ENCODE data around the gene NDUFC1.
A peak's percentile ranks its signal among the peaks of the same experiment; 100 is the strongest.
"Not testable (repeated sequence)": the region's sequence is repeated elsewhere in the genome, so short reads cannot be mapped to it uniquely, and the experiment has no call there.

NDUFC1 gene

GRCh38 chr4:139301821-139302611 lies at the start of gene NDUFC1:
Gene NDUFC1 (minus strand): TSS chr4:139302477. CDS start chr4:139295798, 6,679 bp downstream.
- peak; percentile 21 for DNase-seq

DNA sequence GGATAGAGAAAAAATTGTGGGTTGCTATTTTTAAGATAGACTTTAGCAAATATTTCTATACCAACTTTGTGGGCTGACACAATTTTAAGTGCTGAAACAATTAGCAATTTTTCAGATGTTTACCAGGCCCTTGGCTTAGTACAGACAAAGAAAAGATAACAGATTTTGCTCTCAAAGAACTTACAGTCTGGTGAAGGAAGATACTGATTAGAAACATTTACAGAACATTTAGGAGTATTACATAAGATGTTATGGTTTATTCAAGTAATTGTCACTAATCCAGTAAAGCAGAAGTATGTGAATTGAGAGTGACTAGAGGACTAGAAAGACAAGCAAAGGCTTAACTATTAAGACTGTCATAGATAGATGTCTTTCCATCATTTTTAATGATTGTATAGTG lies 35.3 kb upstream of the NDUFC1 start:
- no peak for DNase-seq

DNA sequence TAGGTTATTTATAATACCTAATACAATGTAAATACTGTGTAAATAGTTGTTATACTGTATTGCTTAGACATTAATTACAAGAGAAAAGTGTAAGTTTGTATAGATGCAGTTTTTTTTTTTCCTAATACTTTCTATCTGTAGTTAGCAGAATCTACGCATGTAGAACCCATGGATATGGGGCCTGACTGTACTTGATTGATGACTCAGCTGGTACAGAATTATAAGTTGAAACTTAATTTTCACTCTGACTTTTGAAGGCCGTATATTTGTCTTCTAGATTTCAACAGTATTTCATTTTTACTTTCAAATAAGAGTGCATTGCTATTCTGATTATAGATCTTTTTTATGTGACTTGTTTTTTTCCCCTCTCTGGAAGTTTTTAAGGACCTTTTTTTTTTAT lies 30.8 kb upstream of the NDUFC1 start:
- DNase-seq: no peak

GRCh38 chr4:139331185-139331584 lies 28.9 kb upstream of the NDUFC1 start:
- no peak for DNase-seq

GRCh38 chr4:139330283-139330682 lies 28.0 kb upstream of the NDUFC1 start:
- no peak for DNase-seq

DNA sequence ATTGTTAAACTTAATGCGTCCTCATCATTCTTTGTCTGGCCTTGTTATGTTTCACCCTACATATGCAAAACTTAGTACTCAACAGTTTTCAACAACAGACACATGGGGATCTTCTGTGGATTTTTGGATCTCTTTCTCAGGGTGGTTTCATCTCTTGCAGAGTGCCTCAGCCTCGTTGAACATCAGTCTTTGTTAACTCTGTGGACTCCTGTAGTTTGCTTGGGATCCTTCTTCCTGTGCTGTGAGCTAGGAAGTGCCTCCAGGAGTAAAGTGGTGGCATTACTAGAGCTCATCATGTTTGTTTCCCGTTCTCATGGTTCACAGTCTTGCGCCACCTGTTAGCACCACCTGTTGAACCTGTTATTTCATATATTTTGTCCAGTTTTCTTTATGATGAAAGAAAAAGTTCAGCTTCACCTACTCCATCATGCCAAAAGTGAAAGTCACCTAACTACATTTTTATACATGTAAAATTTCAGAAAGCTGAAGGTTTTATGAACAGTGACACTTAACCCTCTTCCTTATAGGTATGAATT lies 27.5 kb upstream of the NDUFC1 start:
- DNase-seq: no peak

DNA sequence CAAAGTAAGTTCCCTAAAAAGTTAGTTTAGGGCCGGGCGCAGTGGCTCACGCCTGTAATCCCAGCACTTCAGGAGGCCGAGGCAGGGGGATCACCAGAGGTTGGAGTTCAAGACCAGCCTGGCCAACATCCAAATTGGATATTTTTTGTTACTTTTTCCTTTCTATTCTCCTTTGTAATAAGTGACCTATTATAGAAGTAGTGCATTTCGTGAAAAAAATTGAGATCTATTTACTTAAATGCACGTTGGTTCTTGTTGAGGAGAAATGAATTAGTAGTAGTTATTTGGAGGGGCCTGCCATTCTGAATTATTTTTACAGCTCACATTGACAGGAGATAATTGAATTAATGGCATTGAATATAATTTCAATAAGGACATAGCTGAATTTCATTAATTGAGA lies 22.3 kb upstream of the NDUFC1 start:
- no peak for DNase-seq

DNA sequence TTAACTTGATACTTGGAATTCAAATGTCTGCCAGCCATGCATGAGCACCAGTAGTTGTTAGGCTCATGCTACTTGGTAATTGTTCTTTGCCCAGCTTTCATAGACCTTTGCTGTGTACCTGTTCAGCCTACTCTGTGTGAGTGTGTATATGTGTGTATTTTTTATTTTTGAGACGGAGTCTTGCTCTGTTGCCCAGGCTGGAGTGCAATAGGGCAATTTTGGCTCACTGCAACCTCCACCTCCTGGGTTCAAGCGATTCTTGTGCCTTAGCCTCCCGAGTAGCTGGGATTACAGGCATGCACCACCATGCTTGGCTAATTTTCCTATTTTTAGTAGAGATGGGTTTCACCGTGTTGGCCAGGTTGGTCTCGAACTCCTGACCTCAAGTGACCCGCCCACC lies 20.3 kb upstream of the NDUFC1 start:
- not testable (repeated sequence) for DNase-seq

GRCh38 chr4:139322070-139322469 lies 19.8 kb upstream of the NDUFC1 start:
- DNase-seq: not testable (repeated sequence)

GRCh38 chr4:139319571-139319970 lies 17.3 kb upstream of the NDUFC1 start:
- no peak for DNase-seq

- no peak for DNase-seq
These were observed 15.4 kb upstream of the NDUFC1 start for GRCh38 chr4:139317635-139318034.

GRCh38 chr4:139316733-139317132 lies 14.5 kb upstream of the NDUFC1 start:
- DNase-seq: no peak

GRCh38 chr4:139315221-139315675 lies 13.0 kb upstream of the NDUFC1 start:
- no peak for DNase-seq

DNA sequence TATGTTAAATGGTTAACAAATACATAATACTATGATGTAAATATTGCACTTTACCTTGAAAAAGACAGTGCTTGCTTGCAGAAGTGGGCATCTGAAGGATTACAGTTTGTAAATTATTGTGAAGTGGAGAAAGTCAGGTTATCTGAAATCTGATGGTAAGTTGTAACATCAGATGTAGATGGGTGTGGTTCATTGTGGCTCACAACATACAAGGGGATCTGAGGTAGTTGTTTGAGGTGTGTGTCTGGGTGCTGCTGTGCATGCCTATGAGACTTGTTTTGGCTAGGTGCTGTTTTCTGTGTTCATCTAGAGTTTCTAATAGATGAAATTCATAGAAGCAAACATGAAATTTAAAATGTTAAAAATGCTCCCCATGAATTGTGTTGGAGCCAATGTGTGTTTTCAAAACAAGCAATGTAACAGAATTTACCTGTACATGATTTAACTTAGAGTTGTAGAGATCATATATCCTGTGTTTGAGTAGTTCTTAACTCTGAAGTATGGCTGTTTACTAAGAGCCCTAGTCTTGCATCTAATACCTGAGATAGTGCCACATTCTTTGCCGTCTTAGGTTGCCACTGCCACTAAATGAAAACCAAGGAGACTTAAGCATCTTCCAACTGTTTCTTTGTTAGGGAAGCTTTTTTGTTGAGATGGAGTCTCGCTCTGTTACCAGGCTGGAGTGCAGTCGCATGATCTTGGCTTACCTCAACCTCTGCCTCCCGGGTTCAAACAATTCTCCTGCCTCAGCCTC lies 11.9 kb upstream of the NDUFC1 start:
- no peak for DNase-seq

GRCh38 chr4:139313414-139313813 lies 11.1 kb upstream of the NDUFC1 start:
- not testable (repeated sequence) for DNase-seq

DNA sequence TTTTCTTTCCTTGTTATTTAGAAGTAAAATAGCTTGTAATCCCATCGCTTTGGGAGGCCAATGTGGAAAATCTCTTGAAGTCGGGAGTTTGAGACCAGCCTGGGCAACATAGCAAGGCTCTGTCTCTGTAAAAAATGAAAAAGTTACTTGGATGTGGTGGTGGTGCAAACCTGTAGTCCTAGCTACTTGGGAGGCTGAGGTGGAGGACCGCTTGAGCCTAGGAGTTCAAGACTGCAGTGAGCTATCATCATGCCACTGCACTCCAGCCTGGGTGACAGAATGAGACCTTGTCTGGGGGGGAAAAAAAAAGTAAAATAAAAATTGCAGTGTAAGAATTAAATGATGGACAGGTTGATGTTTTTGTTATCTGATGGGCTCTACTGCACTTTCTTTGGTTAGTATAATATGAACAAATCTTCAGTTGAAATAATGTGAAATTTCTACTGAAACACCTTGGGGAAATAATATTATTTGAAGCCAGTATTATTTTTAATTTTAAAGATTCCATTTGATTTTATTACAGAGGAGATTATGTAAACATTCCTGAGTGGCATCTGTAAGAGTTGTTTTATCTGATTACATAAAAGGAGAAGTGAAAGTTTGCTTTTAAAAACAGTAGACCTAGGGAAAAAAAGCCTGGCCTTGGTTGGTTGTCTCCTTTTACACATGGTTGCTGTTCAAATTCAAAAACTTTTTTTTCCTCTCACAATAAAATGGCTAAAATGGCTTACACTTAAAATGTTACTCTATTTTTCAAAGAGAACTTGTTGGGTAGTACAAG lies 10.5 kb upstream of the NDUFC1 start:
- no peak for DNase-seq

GRCh38 chr4:139311909-139312308 lies 9.6 kb upstream of the NDUFC1 start:
- no peak for DNase-seq

DNA sequence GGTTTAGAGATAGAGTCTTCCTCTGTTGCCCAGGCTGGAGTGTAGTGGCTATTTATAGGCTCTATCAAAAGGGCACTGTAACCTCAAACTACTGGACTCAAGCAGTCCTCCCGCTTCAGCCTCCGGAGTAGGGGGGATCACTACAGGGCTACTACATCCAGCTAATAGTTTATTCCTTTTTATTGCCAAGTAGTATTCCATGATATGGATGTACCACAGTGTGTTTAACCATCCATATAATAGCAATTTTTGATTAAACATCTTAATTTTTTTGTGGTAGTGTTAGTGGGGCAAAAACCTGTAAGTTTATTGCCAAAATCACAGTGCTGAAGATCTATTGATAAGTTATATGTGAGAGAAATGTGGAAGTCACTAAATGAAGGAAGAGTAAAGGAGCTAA lies 2.6 kb upstream of the NDUFC1 start:
- DNase-seq: no peak

- DNase-seq: peak; percentile 95
These were observed 1.0 kb downstream of the NDUFC1 start, which contains the start of gene NAA15 for GRCh38 chr4:139301113-139301820. Gene NAA15 (plus strand): TSS chr4:139301505. CDS start chr4:139301778, 273 bp downstream.

DNA sequence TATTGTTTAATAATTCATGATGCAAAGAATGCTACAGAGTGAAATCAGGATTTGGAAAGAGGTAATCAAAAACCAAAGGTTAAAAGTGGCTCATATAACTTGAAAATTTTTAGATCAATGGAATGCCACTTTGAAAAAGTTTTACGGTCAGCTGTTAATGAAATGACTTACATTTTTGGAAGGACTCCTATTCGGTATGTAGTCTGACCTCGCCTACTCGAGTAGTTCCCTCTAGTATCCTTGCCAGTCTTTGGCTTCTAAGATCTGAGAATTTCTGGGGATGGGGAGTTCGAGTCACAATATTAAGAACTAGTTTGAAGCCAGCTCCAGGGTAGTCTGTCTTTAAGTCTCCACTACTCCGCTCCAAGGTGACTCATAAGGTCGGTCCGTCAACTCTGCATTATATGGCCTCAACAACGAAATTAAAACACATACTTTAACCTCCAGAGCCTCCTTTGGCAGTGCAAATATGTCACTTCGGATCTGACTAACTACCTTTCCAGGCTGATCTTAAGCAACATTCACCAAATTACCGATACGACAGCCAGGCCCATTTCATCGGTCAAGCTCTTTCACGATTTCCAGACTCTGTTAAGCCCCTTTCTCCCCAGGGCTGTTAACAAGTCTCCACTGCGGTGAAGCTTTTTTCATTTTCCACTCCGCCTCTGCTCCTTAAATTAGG lies 1.7 kb downstream of the NDUFC1 start:
- DNase-seq: no peak

DNA sequence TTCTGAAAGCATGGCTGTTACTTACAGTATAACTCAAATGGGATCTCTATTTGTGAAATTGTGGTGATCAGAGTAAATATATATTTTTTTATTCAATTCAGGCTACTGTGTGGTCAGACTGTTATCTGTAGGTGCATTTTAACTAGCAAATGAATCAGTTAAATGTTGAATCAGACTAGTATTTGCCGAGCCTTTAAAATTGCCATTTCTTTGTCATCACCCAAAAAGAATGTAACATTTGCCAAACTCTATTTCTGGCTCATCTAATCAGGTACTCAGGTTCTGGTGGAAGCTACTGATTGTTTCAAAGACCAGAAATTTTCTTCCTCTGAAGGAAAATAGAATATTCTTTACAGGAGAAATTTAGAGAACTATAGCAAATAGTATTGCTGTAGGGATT lies 2.7 kb downstream of the NDUFC1 start:
- no peak for DNase-seq

GRCh38 chr4:139297001-139297410 lies 5.3 kb downstream of the NDUFC1 start:
- DNase-seq: no peak

Measured in DMS79 (cell line).